GM19463 (cell line): ENCODE measurements around the gene MR1.

ENCODE experiments used
- ATAC-seq: cut with Tn5 transposase; IDR thresholded peaks from one replicate; pipeline ENCODE4 v1.9.1; 2021; ENCODE audit warnings: mild to moderate bottlenecking, moderate library complexity; ENCODE audit not compliant: unreplicated experiment

Gene MR1

DNA sequence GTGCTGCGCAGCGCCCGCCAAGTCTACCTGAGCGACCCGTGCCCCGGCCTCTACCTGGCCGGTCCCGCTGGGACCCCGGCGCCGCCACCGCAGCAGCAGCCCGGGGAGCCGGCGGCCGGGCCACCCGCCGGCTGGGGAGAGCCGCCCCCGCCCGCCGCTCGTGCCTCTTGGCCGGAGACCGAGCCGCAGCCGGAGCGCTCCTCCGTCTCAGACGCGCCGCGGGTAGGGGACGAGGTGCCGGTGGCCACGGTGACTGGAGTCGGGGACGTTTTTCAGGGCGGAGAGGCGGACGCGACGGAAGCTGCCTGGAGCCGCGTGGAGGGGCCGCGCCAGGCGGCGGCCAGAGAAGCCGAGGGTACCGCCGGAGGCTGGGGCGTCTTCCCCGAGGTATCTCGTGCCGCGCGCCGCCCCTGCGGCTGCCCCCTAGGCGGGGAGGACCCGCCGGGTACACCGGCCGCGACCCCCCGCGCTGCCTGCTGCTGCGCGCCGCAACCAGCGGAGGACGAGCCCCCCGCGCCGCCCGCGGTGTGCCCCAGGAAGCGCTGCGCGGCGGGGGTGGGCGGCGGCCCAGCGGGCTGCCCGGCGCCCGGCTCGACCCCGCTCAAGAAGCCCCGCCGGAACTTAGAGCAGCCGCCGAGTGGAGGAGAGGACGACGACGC, 55.4 kb downstream of the MR1 start:
- ATAC-seq, result peak; percentile 0

DNA sequence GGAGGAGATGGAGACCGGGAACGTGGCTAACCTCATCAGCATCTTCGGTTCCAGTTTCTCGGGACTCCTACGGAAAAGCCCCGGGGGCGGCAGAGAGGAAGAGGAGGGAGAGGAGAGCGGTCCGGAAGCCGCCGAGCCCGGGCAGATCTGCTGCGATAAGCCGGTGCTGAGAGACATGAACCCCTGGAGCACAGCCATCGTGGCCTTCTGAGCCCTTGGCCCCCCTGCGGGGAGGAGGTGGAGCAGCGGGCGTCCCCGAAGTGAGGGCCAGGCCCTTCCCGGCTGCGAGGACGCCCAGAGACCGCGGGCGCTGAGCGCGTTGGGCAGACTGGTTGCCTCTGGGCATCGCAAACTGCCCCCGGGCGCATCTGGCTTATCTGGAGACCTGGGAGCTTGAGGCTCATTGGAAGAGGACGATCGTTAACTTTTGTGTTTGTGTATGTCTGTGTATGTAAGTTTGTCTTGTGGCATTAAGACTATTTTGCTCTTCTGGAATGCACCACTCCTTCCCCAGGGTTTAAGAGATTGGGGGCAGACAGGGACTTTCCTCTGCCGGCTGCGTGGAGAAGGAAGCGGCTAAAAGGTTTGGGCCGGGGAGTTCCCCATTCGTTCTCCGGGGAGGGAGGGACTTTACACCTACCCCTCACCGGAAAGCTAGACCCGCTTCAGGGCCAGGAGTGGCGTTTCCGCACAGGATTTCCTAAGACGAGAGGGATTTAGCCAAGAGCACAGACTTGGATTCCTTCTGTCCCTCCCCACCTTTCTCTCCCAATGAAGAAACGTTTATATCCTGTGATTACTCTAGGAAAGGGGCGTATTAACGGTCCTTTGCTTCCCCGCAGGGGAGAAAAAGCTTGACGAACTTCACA, 56.1 kb downstream of the MR1 start:
- ATAC-seq, result peak; percentile 26

DNA sequence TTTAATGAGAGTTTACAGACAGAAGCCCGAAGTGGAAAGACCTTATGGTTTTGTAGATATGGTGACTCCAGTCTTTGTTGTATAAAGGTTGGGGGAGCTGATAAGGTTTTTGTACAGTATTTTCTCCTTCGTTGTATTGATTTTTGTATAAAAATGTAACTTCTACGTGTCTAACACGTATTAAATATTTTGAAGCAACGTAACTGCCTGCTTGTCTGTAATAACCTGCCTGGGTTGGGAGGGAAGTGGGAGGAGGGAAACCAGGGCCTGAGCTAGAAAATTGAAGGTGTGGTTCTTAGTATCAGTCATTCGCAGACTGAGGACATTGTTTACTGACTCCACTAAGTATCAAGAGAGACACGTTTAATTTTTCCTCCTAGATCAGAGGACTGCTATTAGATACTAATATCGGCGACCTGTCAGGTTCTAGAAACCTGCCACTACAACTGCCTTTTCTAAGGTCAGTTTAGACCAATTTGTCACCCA, 56.9 kb downstream of the MR1 start:
- no peak for ATAC-seq

DNA sequence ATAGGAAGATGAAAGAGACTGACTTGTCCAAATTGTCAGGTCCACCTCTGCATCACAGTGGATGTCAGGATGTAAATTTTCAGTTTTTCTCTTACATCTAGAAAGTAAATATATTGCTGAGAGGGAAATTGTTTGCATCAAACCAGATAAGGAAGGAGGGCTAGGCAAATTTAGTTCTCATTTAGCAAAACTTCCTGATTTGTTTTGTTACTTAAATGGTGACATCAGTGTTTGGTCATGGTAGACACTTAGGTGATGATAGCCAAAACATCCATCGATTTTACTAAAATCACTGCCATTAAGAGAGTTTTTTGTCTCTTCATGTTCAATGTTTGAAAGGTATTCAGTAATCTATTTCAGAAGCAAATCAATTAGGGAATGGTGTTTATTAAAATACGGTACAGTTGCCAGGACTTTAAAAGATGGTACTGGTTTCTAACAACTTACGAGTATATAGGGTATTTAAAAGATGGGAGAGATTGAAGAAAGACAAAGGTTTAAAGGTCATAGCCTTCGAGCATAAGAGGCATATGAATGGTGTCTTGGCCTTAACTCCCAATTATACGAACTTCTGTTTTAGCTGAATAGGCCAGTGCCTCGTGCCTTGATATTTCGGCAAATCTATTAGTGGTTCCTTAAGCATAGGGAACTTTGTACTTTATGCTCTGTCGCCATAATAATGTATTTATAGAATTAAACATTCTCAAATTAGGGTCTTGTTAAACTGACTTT, 57.7 kb downstream of the MR1 start:
- ATAC-seq, result no peak

DNA sequence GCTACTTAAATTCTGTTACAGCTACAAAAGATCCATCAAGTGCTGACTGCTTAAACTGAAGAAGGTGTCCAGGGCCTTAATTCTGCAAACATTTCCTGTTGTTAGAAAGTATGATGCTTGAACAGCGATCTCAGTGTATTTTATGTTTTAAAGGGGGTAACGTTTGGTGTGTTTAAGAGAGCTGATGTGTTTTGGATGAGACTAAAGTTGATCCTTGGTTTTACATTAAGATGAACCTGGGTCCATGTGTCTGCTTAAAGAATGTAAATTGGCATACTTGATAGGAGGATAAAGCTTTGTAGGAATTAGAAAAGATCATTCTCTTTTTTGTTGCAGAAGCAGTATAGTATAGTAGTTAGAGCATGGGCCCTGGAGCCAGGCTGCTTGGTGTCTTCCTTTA, 58.3 kb downstream of the MR1 start:
- no peak for ATAC-seq

DNA sequence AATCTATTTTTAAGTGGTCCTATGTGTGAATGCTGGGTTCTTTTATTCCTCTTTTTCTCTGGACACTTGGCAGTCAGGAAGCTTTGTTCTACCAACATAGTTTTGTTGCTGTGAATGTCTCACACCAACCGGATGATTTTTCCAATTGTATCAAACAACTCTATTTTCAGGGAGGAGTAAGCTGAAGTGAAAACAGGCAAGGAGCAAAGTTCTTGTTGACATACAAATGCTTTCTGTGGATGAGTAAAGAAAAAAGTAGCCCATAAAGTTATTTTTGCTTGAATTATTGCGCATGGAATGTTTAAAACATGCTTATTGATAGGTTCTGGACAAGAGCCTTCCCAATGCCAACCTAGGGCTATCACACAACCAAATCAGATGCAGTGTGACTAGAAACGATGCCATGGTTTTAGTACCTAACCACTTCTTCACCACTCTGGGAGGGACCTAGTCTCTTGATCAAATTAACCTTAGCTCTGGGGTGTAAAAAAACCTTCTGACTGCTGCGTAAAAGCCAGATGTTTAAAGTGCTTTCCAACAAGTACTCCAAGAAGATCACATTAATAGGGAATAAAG, 59.2 kb downstream of the MR1 start:
- ATAC-seq, result no peak

DNA sequence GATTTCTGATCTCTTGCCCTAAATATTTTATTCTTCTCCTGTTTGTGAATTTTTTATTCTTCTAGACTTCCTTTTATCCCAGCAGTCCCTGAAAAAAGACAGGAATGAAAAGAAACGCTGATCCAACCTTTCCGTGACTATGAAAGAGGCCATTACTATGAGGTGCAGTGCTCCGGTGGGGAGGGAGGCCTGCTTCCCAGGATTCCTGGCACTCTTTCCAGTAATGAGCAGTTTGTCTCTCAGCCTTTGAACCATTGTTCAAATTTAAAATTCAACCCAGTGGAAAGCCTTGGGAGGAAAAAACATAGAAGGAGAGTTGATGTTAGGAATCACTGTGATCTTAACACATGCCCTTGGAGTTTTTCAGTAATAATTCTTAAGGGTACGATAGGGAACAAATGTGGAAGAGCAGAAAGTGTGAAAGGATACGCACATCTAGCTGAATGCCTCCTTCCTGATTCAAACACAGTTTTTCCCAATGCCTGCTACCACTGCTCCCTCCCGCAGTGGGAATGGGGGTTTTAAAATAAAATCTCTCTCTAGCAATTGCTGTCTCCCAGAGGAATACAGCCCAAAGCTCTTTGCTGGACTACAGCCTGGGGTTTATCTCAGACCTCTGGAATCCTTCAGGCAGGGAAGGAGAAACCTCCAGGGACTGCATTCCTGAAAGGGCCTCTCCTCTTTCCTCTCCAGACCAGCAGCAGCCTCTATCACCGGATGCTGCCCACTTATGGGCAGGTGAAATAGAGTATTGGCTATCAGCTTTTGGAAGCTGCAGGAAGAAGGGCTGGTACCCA, 60.8 kb downstream of the MR1 start:
- no peak for ATAC-seq

DNA sequence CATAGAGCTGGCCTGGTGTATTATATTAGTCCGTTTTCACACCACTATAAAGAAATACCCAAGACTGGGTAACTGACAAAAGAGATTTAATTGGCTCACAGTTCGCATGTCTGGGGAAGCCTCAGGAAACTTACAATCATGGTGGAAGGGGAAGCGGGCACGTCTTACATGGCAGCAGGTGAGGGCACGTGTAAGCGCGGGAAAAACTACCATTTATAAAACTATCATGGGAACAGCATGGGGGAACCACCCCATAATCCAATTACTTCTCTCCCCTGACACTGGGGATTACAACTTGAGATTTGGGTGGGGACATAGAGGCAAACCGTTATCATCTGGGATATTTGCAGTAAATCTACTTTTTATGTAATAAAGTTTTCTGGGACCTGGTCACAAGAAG, 61.5 kb downstream of the MR1 start:
- ATAC-seq, result no peak

DNA sequence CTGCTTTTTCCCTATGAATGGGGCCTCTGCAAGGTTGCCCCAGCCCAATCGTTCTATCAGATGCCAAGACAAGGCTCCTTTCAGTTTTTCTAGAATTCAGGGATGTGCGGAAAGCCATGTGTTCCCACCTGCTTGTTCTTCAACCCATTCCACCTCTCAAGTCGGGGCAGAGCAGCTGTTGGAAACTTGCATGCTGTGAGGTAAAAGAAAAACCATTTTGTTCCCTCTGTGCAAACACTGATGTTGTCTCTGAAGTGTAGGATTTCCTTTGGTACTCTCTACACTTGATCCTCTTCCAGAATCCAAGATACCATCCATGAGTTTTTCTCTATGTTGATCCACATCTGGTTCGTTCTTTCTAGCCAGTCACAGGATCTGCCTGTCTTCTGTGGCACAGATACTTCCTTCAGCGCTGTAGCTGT, 62.0 kb downstream of the MR1 start:
- no peak for ATAC-seq

DNA sequence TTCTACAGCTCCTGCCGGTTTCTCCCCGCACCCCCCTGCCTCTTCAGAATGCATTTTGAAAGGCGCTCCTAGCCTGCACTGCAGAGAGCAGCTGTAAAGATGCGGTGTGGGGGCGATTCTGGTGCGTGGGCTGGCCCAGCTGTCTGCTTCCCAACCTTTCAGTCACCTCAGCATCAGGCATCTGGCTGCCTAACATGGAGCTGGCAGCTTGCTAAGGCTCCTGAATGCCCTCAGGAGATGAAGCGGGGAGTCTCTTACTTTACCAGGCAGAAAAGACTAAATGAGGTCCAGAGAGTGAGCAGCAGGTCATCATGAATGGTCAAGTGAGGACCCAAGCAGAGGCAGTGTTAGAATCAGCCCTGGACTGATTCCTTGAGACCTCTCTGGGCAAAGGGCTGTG, 63.5 kb downstream of the MR1 start:
- ATAC-seq, result no peak

DNA sequence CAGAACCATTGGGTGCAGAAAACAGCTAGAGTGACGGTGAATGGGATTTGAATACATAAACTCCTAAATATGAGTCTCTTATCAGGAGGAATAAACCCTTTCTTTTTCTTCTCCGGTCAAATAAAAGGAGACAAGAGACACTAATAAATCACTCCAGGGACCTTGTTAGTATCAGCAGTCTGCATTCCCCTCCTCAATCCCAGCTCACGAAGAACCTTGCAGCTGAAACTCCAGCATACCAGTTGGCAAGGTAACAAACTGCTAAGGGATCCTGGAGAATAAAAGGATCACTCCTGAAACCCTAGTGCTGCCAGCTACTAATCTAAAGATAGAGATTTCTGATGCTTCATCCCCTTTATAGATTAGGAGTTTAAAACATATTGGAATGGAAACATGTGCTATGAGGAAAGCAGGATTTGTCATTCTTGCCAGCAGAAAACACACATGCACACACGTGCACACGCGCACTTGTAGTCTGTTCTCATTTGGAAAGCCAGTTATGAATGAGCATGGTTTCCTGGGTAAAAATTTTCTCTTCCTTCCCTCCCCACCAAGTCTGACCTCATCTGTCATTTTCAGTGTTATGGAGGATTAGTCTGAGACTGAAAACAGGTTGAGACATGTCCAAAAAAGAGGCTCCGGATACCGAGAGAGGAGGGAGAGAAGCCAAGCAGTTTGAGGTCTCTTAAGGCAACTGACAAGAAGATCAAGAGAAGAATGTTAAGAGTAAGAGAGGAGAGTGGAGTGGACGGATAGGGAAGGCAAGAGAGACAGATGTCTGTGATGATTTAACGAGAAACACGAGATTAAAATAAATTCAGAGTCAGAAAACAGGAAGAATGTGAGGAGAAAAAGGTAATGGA, 65.6 kb downstream of the MR1 start:
- peak; percentile 73 for ATAC-seq

DNA sequence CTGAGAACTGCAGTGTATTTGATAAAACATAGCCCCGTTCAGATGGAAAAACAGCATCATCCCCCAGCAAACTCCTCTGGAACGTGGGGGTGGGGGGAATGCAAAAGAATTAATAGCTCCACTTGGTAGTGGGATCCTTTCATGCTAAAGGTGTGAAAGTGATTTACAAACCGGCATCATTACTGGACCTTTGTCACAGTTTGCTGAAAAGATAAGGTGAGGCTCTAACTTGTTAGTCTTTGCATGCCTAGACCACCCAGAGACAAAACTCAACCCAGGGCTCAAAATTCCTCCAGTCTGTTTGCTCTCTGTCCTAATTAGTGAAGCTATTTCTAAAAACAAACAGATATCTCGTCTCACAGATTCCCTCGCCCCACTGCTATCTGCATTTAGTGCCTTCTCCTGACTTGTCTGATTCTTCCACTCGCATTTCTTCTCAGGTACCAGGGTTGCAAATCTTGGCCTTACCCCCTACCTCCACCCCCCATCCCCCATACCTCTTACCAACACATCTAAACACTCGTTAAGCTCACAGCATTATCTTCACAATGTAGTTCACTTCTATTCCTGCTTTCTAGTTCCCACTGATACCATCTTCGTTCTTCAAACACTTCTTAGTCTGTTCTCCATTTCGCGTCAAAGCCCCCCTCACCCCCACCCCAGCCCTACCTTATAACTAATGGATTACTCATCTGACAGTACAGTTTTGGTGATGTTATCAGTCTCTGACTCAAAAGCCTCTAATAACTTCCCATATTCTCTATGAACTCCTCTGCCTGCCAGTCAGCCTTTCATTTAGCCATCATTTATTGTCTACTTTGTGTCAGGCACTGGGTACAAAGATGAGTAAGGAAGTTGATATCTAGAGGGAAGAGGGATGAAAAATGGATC, 66.5 kb downstream of the MR1 start:
- ATAC-seq, result peak; percentile 1

DNA sequence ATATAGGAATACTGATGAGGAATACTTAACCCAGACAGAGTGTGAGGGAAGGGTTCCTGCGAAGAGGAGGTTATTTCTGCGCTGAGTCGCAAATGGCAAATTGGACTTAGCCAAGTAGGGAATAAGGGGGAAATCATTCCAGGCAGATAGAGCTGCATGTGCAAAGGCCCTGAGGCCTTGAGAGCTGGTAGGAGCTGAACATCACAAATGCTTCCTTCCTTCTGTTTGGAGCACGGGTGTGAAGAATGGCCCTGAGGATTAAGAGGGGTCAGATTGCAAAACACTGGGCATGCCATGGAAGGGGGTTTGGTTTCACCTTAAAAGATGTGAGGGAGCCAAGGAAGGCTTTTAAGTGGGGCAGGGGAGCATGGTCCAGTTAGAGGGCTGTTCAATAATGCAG, 67.2 kb downstream of the MR1 start:
- no peak for ATAC-seq

DNA sequence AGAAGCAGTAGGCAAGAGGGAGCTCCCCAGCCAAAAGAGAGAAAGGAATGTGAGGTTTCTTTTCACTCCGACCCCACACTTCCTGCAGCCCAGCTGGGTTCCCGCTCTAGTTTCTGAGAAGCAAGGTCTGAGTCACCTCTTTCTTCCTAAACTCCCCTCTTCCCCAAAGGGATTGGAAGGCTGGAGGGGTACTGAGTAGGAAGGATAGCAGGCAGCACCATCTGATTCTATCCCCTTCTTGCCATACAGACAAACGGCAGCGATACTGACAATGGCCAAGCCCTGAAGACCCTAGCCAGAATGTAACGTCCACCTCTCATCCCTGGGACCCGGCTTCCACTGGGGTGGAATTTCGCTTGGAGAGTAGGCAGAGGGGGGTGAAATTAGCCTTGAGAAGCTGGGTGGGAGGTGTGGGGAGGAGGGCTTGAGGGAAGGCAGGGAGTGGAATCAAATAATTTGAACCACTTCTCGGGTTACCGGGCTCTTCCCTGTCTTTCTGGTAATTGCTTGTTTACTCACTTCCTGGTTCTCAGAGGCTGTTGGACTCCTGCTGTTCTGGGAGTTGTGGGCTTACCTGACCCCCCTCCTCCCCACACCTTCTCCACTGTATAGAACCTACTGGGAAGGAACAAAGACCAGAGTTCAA, 67.9 kb downstream of the MR1 start:
- ATAC-seq, result no peak

DNA sequence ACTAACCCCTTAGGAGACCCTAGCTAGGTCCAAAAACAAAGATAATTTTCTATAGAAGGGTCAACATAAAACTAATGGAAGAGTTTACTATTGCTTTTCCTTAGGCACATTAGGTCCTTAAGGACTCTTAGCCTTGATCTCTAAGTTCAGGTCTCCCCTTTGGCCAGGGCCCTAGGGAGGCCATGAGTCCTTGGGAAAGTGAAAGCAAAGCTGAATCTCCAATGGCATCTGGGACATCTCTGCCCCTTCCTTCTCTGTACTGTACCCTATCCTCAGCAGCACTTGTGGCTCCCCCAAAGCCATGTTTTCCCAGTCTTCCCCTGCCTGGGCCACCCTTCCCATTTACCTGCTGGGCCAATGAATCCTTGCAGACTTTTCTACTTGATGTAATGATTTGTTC, 69.1 kb downstream of the MR1 start:
- no peak for ATAC-seq

DNA sequence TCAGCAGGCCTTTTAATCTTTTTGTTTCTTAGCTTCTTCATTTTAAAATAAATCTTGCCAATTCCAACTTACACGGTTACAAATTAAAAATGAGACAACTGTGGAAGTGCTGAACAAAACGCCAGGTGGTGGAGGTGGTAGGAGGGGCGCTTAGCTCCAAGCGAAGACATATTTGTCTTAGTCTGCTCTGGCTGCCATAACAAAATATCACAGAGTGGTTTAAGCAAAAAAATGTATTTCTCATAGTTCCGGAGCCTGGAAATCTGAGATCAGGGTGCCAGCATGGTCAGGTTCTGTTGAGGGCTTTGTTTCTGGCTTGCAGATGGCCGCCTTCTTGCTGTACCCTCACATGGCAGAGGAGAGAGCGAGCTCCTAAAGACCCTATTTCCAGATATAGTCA, 69.6 kb downstream of the MR1 start:
- ATAC-seq, result no peak

DNA sequence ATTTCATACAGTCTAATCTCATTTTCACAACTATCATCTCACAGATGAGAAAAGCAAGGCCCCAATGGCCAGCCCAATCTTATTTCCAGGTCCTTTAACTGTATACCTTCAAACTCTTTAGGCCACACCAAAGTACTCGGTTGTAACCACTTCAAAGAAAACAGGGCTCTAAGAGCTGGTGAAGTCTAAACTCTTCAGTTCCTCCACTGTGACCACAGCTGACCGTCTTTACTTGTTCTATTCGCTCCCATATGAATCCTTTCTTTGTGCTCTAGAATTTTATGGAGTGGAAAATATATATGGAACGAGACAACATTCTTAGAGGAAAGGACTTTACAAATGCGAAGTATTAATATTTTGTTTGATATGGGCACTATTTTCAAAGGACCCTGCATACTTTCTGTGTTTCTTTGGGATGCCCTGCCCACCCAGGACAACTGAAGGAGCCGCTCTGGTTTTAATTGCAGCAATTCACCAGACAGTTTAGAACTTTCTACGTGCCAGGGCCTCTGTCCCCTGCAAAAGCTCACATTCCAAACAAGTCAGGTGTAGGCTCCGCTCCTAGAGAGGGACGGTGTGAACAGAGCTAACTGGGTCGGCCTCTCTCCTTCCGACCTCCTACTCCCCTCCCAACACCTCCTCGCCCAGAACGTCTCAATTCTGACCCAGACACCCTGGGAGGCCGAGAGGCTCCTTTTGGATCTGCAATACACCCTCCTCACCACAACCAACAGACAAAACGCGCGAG, 70.4 kb downstream of the MR1 start:
- ATAC-seq, result peak; percentile 26
